GM20431 (cell line): ENCODE data around the gene PDZK1IP1.

Experiments used
- in situ Hi-C: fragments of 300-500 bp; cut with MseI, MboI; formaldehyde crosslinking; loops from one replicate; pipeline ENCODE4 v1.15.0; 2020; ENCODE audit warnings: low sequenced_read_pairs; ENCODE audit not compliant: unreplicated experiment

The PDZK1IP1 gene

GRCh38 chr1:47224676-47225399 lies 35.0 kb upstream of the PDZK1IP1 start:
- in situ Hi-C loops: no loop called here

- in situ Hi-C loops: no loop called here
Observed at GRCh38 chr1:47223921-47224675, 34.3 kb upstream of the PDZK1IP1 start.

- in situ Hi-C loops: no loop called here
Observed at GRCh38 chr1:47223174-47223920, 33.5 kb upstream of the PDZK1IP1 start.

GRCh38 chr1:47222476-47222875 lies 32.6 kb upstream of the PDZK1IP1 start:
- in situ Hi-C loops: no loop called here

- in situ Hi-C loops: no loop called here
Observed at GRCh38 chr1:47219590-47220220, 29.9 kb upstream of the PDZK1IP1 start.

GRCh38 chr1:47219001-47219400 lies 29.2 kb upstream of the PDZK1IP1 start:
- in situ Hi-C loops: no loop called here

- in situ Hi-C loops: no loop called here
Observed at GRCh38 chr1:47216278-47217059, 26.6 kb upstream of the PDZK1IP1 start.

- in situ Hi-C loops: no loop called here
Observed at GRCh38 chr1:47215713-47216112, 25.9 kb upstream of the PDZK1IP1 start.

GRCh38 chr1:47214549-47214948 lies 24.7 kb upstream of the PDZK1IP1 start:
- in situ Hi-C loops: no loop called here

GRCh38 chr1:47213230-47213963 lies 23.6 kb upstream of the PDZK1IP1 start:
- in situ Hi-C loops: no loop called here

- in situ Hi-C loops: no loop called here
Observed at GRCh38 chr1:47212636-47213229, 22.9 kb upstream of the PDZK1IP1 start.

- in situ Hi-C loops: no loop called here
Observed at GRCh38 chr1:47211796-47212269, 22.0 kb upstream of the PDZK1IP1 start.

- in situ Hi-C loops: no loop called here
Observed at GRCh38 chr1:47210666-47211065, 20.8 kb upstream of the PDZK1IP1 start.

- in situ Hi-C loops: no loop called here
Observed at GRCh38 chr1:47209725-47210325, 20.0 kb upstream of the PDZK1IP1 start.

- in situ Hi-C loops: no loop called here
Observed at GRCh38 chr1:47209091-47209490, 19.3 kb upstream of the PDZK1IP1 start.

GRCh38 chr1:47208374-47208850 lies 18.6 kb upstream of the PDZK1IP1 start:
- in situ Hi-C loops: no loop called here

- in situ Hi-C loops: no loop called here
Observed at GRCh38 chr1:47207803-47208373, 18.1 kb upstream of the PDZK1IP1 start.

- in situ Hi-C loops: no loop called here
Observed at GRCh38 chr1:47205918-47206317, 16.1 kb upstream of the PDZK1IP1 start.
